Activated T-cell treated with anti-CD3 and anti-CD28 coated beads, Interleukin-2, amount 50 U/mL, for 4 hours (primary cell): ENCODE data around the gene CKAP5. TPM values are rescaled to one million over a fixed set of nuclear protein-coding genes. Genes with fewer than 3 reads are reported as not detected.

Experiments used
- ATAC-seq, 2 donors: fragments of 200-7000 bp; cut with Tn5 transposase; one replicate each; pipeline ENCODE4 v1.10.0; 2021
- DNase-seq: peaks from one replicate; pipeline ENCODE4 v3.0.0-alpha.2; 2020
- H3K27me3 Mint-ChIP-seq: one replicate; pipeline ENCODE4 v1.8.0; 2021; ENCODE audit warnings: low read depth, mixed read lengths
- H3K36me3 Mint-ChIP-seq: one replicate; pipeline ENCODE4 v1.8.0; 2022; ENCODE audit warnings: mixed read lengths; ENCODE audit not compliant: insufficient read depth
- H3K4me1 Mint-ChIP-seq: one replicate; pipeline ENCODE4 v1.8.0; 2021; ENCODE audit warnings: low read depth, mixed read lengths
- H3K4me3 Mint-ChIP-seq: one replicate; pipeline ENCODE4 v1.8.0; 2021; ENCODE audit warnings: mild to moderate bottlenecking, moderate library complexity, mixed read lengths
- H3K9me3 Mint-ChIP-seq: one replicate; pipeline ENCODE4 v1.8.0; 2021; ENCODE audit warnings: mixed read lengths
- total RNA-seq, 3 donors: library from RNA; stranded (reverse); gene quantifications; one replicate each; pipeline ENCODE4 v1.2.1, GENCODE V29; 2021

CKAP5 gene
- 10 to 100 TPM; 62.9 to 71.8 (median 65.5) TPM for total RNA-seq

GRCh38 chr11:46845740-46846509 is at the start of gene CKAP5:
CKAP5 (minus strand) TSS chr11:46846280; CDS start chr11:46821231, 25,049 bp downstream.
- H3K27me3 Mint-ChIP-seq = no peaks in the 10 kb centered on the region

GRCh38 chr11:46895821-46896220 is 49.7 kb upstream of the CKAP5 start:
- no peak for DNase-seq
- Mint-ChIP-seq H3K4me3 (no peak overlapping the region), H3K9me3 (no peaks in the 10 kb centered on the region), H3K27me3 (no peaks in the 10 kb centered on the region), H3K4me1 (no peaks in the 10 kb centered on the region), H3K36me3 (no peaks in the 10 kb centered on the region)
- ATAC-seq = no peak

More at GRCh38 chr11:46845740-46846509, at the start of gene CKAP5:
- H3K4me3 Mint-ChIP-seq = peak within 1 kb of the TSS; percentile 95
- H3K4me1 Mint-ChIP-seq = peaks cover 40% of the 10 kb centered on the region
- ATAC-seq = peak; percentile 92 to 94
- no peaks in the 10 kb centered on the region for H3K9me3 Mint-ChIP-seq
- H3K36me3 Mint-ChIP-seq = peaks cover 3% of the 10 kb centered on the region
- DNase-seq = peak; percentile 77

GRCh38 chr11:46894961-46895360 is 48.9 kb upstream of the CKAP5 start:
- Mint-ChIP-seq H3K4me1 (no peaks in the 10 kb centered on the region), H3K36me3 (no peaks in the 10 kb centered on the region), H3K27me3 (no peaks in the 10 kb centered on the region), H3K9me3 (no peaks in the 10 kb centered on the region), H3K4me3 (no peak overlapping the region)
- no peak for DNase-seq
- no peak for ATAC-seq

- no peak for ATAC-seq
- Mint-ChIP-seq H3K4me1 (no peaks in the 10 kb centered on the region), H3K9me3 (no peaks in the 10 kb centered on the region), H3K27me3 (peaks cover under 1% of the 10 kb centered on the region), H3K4me3 (no peak overlapping the region), H3K36me3 (no peaks in the 10 kb centered on the region)
- DNase-seq = no peak
Observed at GRCh38 chr11:46894506-46894905, 48.4 kb upstream of the CKAP5 start.

- H3K4me3 Mint-ChIP-seq = no peak overlapping the region
- peaks cover 5% of the 10 kb centered on the region for H3K27me3 Mint-ChIP-seq
- H3K4me1 Mint-ChIP-seq = no peaks in the 10 kb centered on the region
- H3K36me3 Mint-ChIP-seq = no peaks in the 10 kb centered on the region
- DNase-seq (no peak), ATAC-seq (no peak)
- no peaks in the 10 kb centered on the region for H3K9me3 Mint-ChIP-seq
Observed at GRCh38 chr11:46892838-46893237, 46.8 kb upstream of the CKAP5 start.

- Mint-ChIP-seq H3K27me3 (peaks cover 5% of the 10 kb centered on the region), H3K9me3 (no peaks in the 10 kb centered on the region), H3K4me3 (no peak overlapping the region), H3K36me3 (no peaks in the 10 kb centered on the region), H3K4me1 (no peaks in the 10 kb centered on the region)
- DNase-seq (no peak), ATAC-seq (no peak)
Observed at GRCh38 chr11:46892109-46892508, 46.0 kb upstream of the CKAP5 start.

- Mint-ChIP-seq H3K4me3 (no peak overlapping the region), H3K4me1 (no peaks in the 10 kb centered on the region), H3K36me3 (no peaks in the 10 kb centered on the region), H3K9me3 (no peaks in the 10 kb centered on the region), H3K27me3 (peaks cover 8% of the 10 kb centered on the region)
- no peak for DNase-seq
- ATAC-seq = no peak
Observed at GRCh38 chr11:46890665-46891064, 44.6 kb upstream of the CKAP5 start.

GRCh38 chr11:46889689-46890475 is 43.8 kb upstream of the CKAP5 start:
- no peak overlapping the region for H3K4me3 Mint-ChIP-seq
- no peaks in the 10 kb centered on the region for H3K4me1 Mint-ChIP-seq
- ATAC-seq (peak; percentile 85 to 90), DNase-seq (peak; percentile 72)
- H3K9me3 Mint-ChIP-seq = no peaks in the 10 kb centered on the region
- H3K36me3 Mint-ChIP-seq = no peaks in the 10 kb centered on the region
- H3K27me3 Mint-ChIP-seq = peaks cover 9% of the 10 kb centered on the region

- Mint-ChIP-seq H3K9me3 (no peaks in the 10 kb centered on the region), H3K4me3 (no peak overlapping the region), H3K27me3 (peaks cover 10% of the 10 kb centered on the region), H3K36me3 (no peaks in the 10 kb centered on the region), H3K4me1 (no peaks in the 10 kb centered on the region)
- ATAC-seq (peak in 1 of 2 donors; percentile 15), DNase-seq (no peak)
Observed at GRCh38 chr11:46889251-46889650, 43.2 kb upstream of the CKAP5 start.

GRCh38 chr11:46888636-46889035 is 42.6 kb upstream of the CKAP5 start:
- no peak for ATAC-seq
- peaks cover 10% of the 10 kb centered on the region for H3K27me3 Mint-ChIP-seq
- H3K4me1 Mint-ChIP-seq = no peaks in the 10 kb centered on the region
- H3K36me3 Mint-ChIP-seq = no peaks in the 10 kb centered on the region
- H3K9me3 Mint-ChIP-seq = no peaks in the 10 kb centered on the region
- no peak for DNase-seq
- H3K4me3 Mint-ChIP-seq = no peak overlapping the region

GRCh38 chr11:46886211-46886610 is 40.1 kb upstream of the CKAP5 start:
- DNase-seq (no peak), ATAC-seq (no peak)
- peaks cover 10% of the 10 kb centered on the region for H3K27me3 Mint-ChIP-seq
- H3K36me3 Mint-ChIP-seq = no peaks in the 10 kb centered on the region
- H3K4me1 Mint-ChIP-seq = no peaks in the 10 kb centered on the region
- H3K4me3 Mint-ChIP-seq = no peak overlapping the region
- no peaks in the 10 kb centered on the region for H3K9me3 Mint-ChIP-seq

- H3K27me3 Mint-ChIP-seq = no peaks in the 10 kb centered on the region
- DNase-seq (no peak), ATAC-seq (no peak)
- no peak overlapping the region for H3K4me3 Mint-ChIP-seq
- H3K4me1 Mint-ChIP-seq = no peaks in the 10 kb centered on the region
- H3K9me3 Mint-ChIP-seq = no peaks in the 10 kb centered on the region
- H3K36me3 Mint-ChIP-seq = no peaks in the 10 kb centered on the region
Observed at GRCh38 chr11:46879056-46879585, 33.0 kb upstream of the CKAP5 start.

GRCh38 chr11:46877580-46877979 is 31.5 kb upstream of the CKAP5 start:
- H3K4me1 Mint-ChIP-seq = no peaks in the 10 kb centered on the region
- no peaks in the 10 kb centered on the region for H3K27me3 Mint-ChIP-seq
- DNase-seq (no peak), ATAC-seq (no peak)
- H3K4me3 Mint-ChIP-seq = no peak overlapping the region
- H3K9me3 Mint-ChIP-seq = no peaks in the 10 kb centered on the region
- H3K36me3 Mint-ChIP-seq = no peaks in the 10 kb centered on the region

GRCh38 chr11:46876471-46876870 is 30.4 kb upstream of the CKAP5 start:
- DNase-seq = no peak
- no peak overlapping the region for H3K4me3 Mint-ChIP-seq
- no peaks in the 10 kb centered on the region for H3K36me3 Mint-ChIP-seq
- ATAC-seq = no peak
- H3K27me3 Mint-ChIP-seq = no peaks in the 10 kb centered on the region
- no peaks in the 10 kb centered on the region for H3K9me3 Mint-ChIP-seq
- no peaks in the 10 kb centered on the region for H3K4me1 Mint-ChIP-seq

- Mint-ChIP-seq H3K36me3 (no peaks in the 10 kb centered on the region), H3K9me3 (no peaks in the 10 kb centered on the region), H3K27me3 (no peaks in the 10 kb centered on the region), H3K4me3 (no peak overlapping the region), H3K4me1 (no peaks in the 10 kb centered on the region)
- no peak for ATAC-seq
- no peak for DNase-seq
Observed at GRCh38 chr11:46874586-46874985, 28.5 kb upstream of the CKAP5 start.
